Mesenchymal stem cell (in vitro differentiated cells and primary cell): ENCODE measurements around the gene PALS2.
A peak's percentile ranks its signal among the peaks of the same experiment; 100 is the strongest.

Experiments used
- DNase-seq: peaks from one replicate; pipeline ENCODE4 v3.0.0-alpha.2; 2013
- H2AFZ ChIP-seq: one replicate; pipeline ENCODE4 v1.6.1; 2013; ENCODE audit warnings: low read depth, mild to moderate bottlenecking, control low read depth, inconsistent platforms, low read length, moderate library complexity
- H2AK5ac ChIP-seq: 2 replicates; pipeline ENCODE4 v1.6.1; 2013; ENCODE audit warnings: low read length, moderate library complexity, mild to moderate bottlenecking, inconsistent platforms; ENCODE audit not compliant: severe bottlenecking
- H2BK120ac ChIP-seq: one replicate; pipeline ENCODE4 v1.6.1; 2013; ENCODE audit warnings: low read depth, mild to moderate bottlenecking, inconsistent platforms, low read length, moderate library complexity
- H2BK12ac ChIP-seq, 2 experiments: one replicate each; pipeline ENCODE4 v1.6.1; 2013; ENCODE audit warnings: inconsistent platforms in 2 of 2, low read length in 2 of 2, mild to moderate bottlenecking in 2 of 2, moderate library complexity in 2 of 2, control low read depth in 1 of 2
- H2BK15ac ChIP-seq: one replicate; pipeline ENCODE4 v1.6.1; 2013; ENCODE audit warnings: mild to moderate bottlenecking, low read depth, inconsistent platforms; ENCODE audit not compliant: poor library complexity, severe bottlenecking
- H2BK5ac ChIP-seq: 2 replicates; pipeline ENCODE4 v1.6.1; 2013; ENCODE audit warnings: low read depth, mild to moderate bottlenecking, low read length, control low read depth, inconsistent platforms; ENCODE audit not compliant: poor library complexity, severe bottlenecking
- H3K14ac ChIP-seq, 2 experiments: one replicate each; pipeline ENCODE4 v1.6.1; 2013; ENCODE audit warnings: inconsistent platforms in 2 of 2, low read length in 2 of 2, control low read depth in 1 of 2, mild to moderate bottlenecking in 1 of 2, moderate library complexity in 1 of 2
- H3K18ac ChIP-seq, 2 experiments: one replicate each; pipeline ENCODE4 v1.6.1; 2013; ENCODE audit warnings: inconsistent platforms in 2 of 2, low read length in 2 of 2, control low read depth in 1 of 2, low read depth in 1 of 2, mild to moderate bottlenecking in 1 of 2
- H3K23ac ChIP-seq, 2 experiments: one replicate each; pipeline ENCODE4 v1.6.1; 2013; ENCODE audit warnings: inconsistent platforms in 2 of 2, low read length in 2 of 2, mild to moderate bottlenecking in 2 of 2, moderate library complexity in 2 of 2, control low read depth in 1 of 2
- H3K27ac ChIP-seq: 2 replicates; pipeline ENCODE4 v1.5.1; 2013; ENCODE audit warnings: mild to moderate bottlenecking, moderate library complexity, low read length, control low read depth, inconsistent platforms; ENCODE audit not compliant: poor library complexity, severe bottlenecking
- H3K27me3 ChIP-seq, 2 experiments: 2 replicates each; pipeline versions ENCODE4 v1.6.1 to v1.7.0; 2013; ENCODE audit warnings: low read length in 2 of 2, mild to moderate bottlenecking in 2 of 2, moderate library complexity in 2 of 2, control low read depth in 1 of 2, inconsistent platforms in 1 of 2; ENCODE audit not compliant: control insufficient read depth in 1 of 2, insufficient read depth in 1 of 2
- H3K36me3 ChIP-seq, 2 experiments: 2 replicates each; pipeline versions ENCODE4 v1.6.1 to v1.7.0; 2013; ENCODE audit warnings: low read length in 2 of 2, control low read depth in 1 of 2, inconsistent platforms in 1 of 2, low read depth in 1 of 2, mild to moderate bottlenecking in 1 of 2; ENCODE audit not compliant: insufficient read depth in 2 of 2, control insufficient read depth in 1 of 2
- H3K4ac ChIP-seq, 2 experiments: one replicate each; pipeline ENCODE4 v1.6.1; 2013; ENCODE audit warnings: inconsistent platforms in 2 of 2, low read length in 2 of 2, mild to moderate bottlenecking in 2 of 2, moderate library complexity in 2 of 2, control low read depth in 1 of 2, low read depth in 1 of 2
- H3K4me1 ChIP-seq: 2 replicates; pipeline ENCODE4 v1.6.1; 2013; ENCODE audit warnings: low read depth, low read length, control low read depth; ENCODE audit not compliant: control insufficient read depth, insufficient read depth
- H3K4me2 ChIP-seq: 2 replicates; pipeline ENCODE4 v1.6.1; 2013; ENCODE audit warnings: low read length, mild to moderate bottlenecking, inconsistent platforms; ENCODE audit not compliant: poor library complexity, severe bottlenecking
- H3K4me3 ChIP-seq, 2 experiments: 2 replicates each; pipeline versions ENCODE4 v1.5.1 to v1.7.0; 2013; ENCODE audit warnings: low read length in 2 of 2, mild to moderate bottlenecking in 2 of 2, control low read depth in 1 of 2, low read depth in 1 of 2; ENCODE audit not compliant: insufficient read depth in 1 of 2
- H3K79me1 ChIP-seq: replicated peaks from 2 replicates; pipeline ENCODE4 v1.6.1; 2013; ENCODE audit warnings: mild to moderate bottlenecking, control low read depth, low read length, inconsistent platforms; ENCODE audit not compliant: poor library complexity, severe bottlenecking
- H3K9ac ChIP-seq: 2 replicates; pipeline ENCODE4 v1.7.0; 2013; ENCODE audit warnings: mild to moderate bottlenecking, low read length, moderate library complexity
- H3K9me3 ChIP-seq: 2 replicates; pipeline ENCODE4 v1.7.0; 2013; ENCODE audit warnings: mild to moderate bottlenecking, low read length; ENCODE audit not compliant: control insufficient read depth
- H4K8ac ChIP-seq: one replicate; pipeline ENCODE4 v1.6.1; 2013; ENCODE audit warnings: inconsistent platforms, mild to moderate bottlenecking, low read length, moderate library complexity
- H4K91ac ChIP-seq: one replicate; pipeline ENCODE4 v1.6.1; 2013; ENCODE audit warnings: mild to moderate bottlenecking, low read length, inconsistent platforms
- WGBS: methylation state at CpG from one replicate; pipeline ENCODE4 v1.1.7; 2013; ENCODE audit warnings: mixed read lengths; 5-methylcytosine and 5-hydroxymethylcytosine counted together

PALS2 gene

DNA sequence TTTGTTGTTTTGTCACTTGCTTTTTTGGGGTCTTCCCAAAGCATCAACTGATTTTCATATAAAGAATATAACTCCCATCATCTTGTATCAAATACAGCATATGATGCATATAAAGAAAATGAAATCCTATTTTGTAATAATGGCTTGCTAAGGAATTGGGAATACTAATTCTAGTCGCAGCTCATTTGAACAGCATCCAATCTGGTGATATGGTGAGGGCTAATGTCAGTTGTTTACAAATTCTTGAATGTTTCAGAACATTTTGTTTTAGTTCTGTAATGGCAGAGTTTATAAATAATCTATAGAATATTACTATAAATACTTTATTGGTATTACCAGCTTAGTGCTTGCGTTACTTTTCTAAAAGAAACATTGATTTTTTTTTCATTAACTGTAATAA, 8.9 kb downstream of the PALS2 start:
- Histone ChIP-seq H3K4me2 (no peak overlapping the region), H3K4ac (no peak overlapping the region), H3K79me1 (peaks cover 4% of the 10 kb centered on the region), H3K9me3 (no peaks in the 10 kb centered on the region), H2AFZ (no peak overlapping the region), H2AK5ac (no peak overlapping the region), H2BK12ac (no peak overlapping the region), H3K27me3 (no peaks in the 10 kb centered on the region), H2BK5ac (no peak overlapping the region), H3K18ac (no peak overlapping the region), H2BK15ac (no peak overlapping the region), H3K14ac (no peak overlapping the region), H3K9ac (no peak overlapping the region), H3K36me3 (no peaks in the 10 kb centered on the region), H3K4me1 (no peaks in the 10 kb centered on the region), H3K27ac (no peak overlapping the region), H4K91ac (no peak overlapping the region), H2BK120ac (no peak overlapping the region), H4K8ac (no peak overlapping the region), H3K4me3 (no peak overlapping the region), H3K23ac (no peak overlapping the region)
- WGBS: 47% methylated on average over 1 of the region's 2 CpGs
- DNase-seq: peak; percentile 30

DNA sequence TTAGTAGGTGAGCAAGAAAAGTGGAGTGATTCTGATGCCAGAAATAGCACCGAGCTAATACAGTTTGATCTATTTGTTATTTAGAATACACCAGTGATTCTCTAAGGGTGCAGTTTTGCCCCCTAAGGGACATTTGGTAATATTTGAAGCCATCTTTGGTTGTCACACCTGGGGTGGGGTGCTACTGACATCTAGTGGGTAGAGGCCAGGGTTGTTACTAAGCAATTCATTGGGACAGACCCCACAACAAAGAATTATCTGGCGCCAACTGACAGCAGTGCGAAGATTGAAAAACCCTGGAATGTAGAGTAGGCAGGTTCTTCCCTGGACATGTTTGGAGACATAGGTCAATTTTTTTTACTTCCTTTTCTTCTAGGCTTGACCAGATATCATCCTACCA, 14.6 kb downstream of the PALS2 start:
- Histone ChIP-seq H3K27ac (no peak overlapping the region), H3K4ac (no peak overlapping the region), H3K4me3 (no peak overlapping the region), H3K27me3 (no peaks in the 10 kb centered on the region), H3K4me1 (no peaks in the 10 kb centered on the region), H3K9me3 (no peaks in the 10 kb centered on the region), H2BK5ac (no peak overlapping the region), H3K23ac (no peak overlapping the region), H2BK12ac (no peak overlapping the region), H4K8ac (no peak overlapping the region), H3K4me2 (no peak overlapping the region), H2BK15ac (no peak overlapping the region), H3K79me1 (peaks cover 15% of the 10 kb centered on the region), H2BK120ac (no peak overlapping the region), H3K9ac (no peak overlapping the region), H3K36me3 (no peaks in the 10 kb centered on the region), H4K91ac (no peak overlapping the region), H2AFZ (no peak overlapping the region), H3K18ac (no peak overlapping the region), H3K14ac (no peak overlapping the region), H2AK5ac (no peak overlapping the region)
- WGBS: 79% methylated on average over 2 of the region's 3 CpGs
- DNase-seq: peak; percentile 28

DNA sequence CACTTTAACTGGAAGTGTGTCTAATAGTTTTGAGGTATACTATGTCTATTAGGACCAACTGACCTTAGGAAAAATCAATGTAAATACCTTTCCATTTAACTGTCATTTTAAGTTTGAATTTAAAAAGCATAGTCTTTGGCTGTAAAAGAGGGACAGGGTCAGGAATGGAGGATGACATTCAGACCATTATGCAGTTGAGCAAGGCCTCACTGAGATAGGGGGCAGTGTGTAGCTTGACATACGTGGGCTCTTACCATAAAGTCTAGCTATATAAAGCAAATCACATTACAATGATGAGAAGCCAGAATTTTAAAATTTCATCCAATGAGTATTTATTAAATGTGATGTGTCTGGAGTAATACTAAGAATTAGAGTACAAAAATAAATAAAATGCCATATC, 17.9 kb downstream of the PALS2 start:
- Histone ChIP-seq H3K14ac (no peak overlapping the region), H2BK12ac (no peak overlapping the region), H3K79me1 (peaks cover 28% of the 10 kb centered on the region), H3K4ac (no peak overlapping the region), H3K36me3 (no peaks in the 10 kb centered on the region), H2BK5ac (no peak overlapping the region), H4K8ac (no peak overlapping the region), H3K27ac (no peak overlapping the region), H2BK15ac (no peak overlapping the region), H2BK120ac (no peak overlapping the region), H3K4me2 (no peak overlapping the region), H3K23ac (no peak overlapping the region), H2AK5ac (no peak overlapping the region), H3K9ac (no peak overlapping the region), H2AFZ (no peak overlapping the region), H3K4me3 (no peak overlapping the region), H3K9me3 (no peaks in the 10 kb centered on the region), H3K4me1 (no peaks in the 10 kb centered on the region), H4K91ac (no peak overlapping the region), H3K27me3 (no peaks in the 10 kb centered on the region), H3K18ac (no peak overlapping the region)
- no peak for DNase-seq
- WGBS: no CpG with 5 or more reads among the region's 1 CpG

DNA sequence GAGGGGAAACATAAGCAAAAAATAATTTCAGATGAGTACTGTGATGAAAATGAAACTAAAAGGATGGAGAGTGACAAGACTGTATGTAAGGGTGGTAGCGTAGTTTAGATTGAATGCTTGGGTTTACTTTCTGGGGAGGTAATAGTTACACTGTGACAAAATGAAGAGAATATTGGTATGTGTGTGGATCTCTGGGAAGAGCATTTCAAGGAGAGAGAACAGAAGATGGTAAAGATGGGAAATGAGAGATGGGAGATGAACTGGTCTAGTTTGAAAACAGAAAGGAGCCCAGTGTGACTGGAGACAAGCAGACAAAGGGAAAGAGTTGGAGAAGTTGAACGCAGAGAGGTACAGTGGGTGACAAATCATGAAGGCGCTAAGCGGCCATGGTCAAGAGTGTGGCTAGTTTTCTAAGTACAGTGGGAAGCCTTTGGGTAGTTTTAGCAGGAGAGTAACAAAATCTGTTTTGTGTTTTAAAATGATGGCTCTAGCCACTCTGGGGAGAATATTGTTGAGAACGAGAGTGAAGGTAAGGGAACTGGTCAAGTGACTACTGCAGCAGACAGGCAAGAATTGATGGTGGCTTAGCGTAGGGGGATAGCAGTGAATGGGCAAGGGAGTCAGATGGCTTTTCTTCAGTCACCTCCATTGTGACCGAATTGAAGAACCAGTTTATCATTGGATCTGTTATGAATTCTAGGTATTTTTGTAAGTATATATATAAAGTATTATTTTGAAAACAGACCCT, 22.6 kb downstream of the PALS2 start:
- Histone ChIP-seq H3K36me3 (no peaks in the 10 kb centered on the region), H3K27me3 (no peaks in the 10 kb centered on the region), H3K18ac (no peak overlapping the region), H2BK15ac (no peak overlapping the region), H3K9ac (no peak overlapping the region), H3K79me1 (peaks cover 26% of the 10 kb centered on the region), H2BK120ac (no peak overlapping the region), H3K4me3 (peak overlapping the region in 1 of 2 experiments; percentile 38), H3K14ac (no peak overlapping the region), H2AFZ (no peak overlapping the region), H2BK5ac (no peak overlapping the region), H3K4me2 (no peak overlapping the region), H4K8ac (no peak overlapping the region), H2AK5ac (no peak overlapping the region), H3K23ac (no peak overlapping the region), H3K4me1 (no peaks in the 10 kb centered on the region), H3K27ac (no peak overlapping the region), H3K9me3 (no peaks in the 10 kb centered on the region), H2BK12ac (no peak overlapping the region), H4K91ac (no peak overlapping the region), H3K4ac (no peak overlapping the region)
- no peak for DNase-seq
- over 99% methylated on average over 6 of the region's 7 CpGs for WGBS
